ENCODE data around the gene CACNG1. TPM values are rescaled to one million over a fixed set of nuclear protein-coding genes. Genes with fewer than 3 reads are reported as not detected.

Gene CACNG1
- total RNA-seq, 1 experiment from 2014 or later = not detected

- Mint-ChIP-seq H3K4me1 (ENCODE audit: insufficient read depth, unreplicated experiment) (no peaks in the 10 kb centered on the region), H3K27me3 (ENCODE audit: insufficient read depth, unreplicated experiment) (peaks cover 70% of the 10 kb centered on the region), H3K27ac (ENCODE audit: low read depth, unreplicated experiment) (no peak overlapping the region), H3K4me3 (ENCODE audit: unreplicated experiment) (no peak overlapping the region), H3K9me3 (ENCODE audit: unreplicated experiment) (no peaks in the 10 kb centered on the region), H3K36me3 (ENCODE audit: insufficient read depth, unreplicated experiment) (no peaks in the 10 kb centered on the region)
- no TSS peak for BruUV-seq (replicated peaks)
- CTCF ChIA-PET = no interaction called here
- DNase-seq (ENCODE audit: unreplicated experiment) = no peak
- TF ChIP-seq, protein P1, sequence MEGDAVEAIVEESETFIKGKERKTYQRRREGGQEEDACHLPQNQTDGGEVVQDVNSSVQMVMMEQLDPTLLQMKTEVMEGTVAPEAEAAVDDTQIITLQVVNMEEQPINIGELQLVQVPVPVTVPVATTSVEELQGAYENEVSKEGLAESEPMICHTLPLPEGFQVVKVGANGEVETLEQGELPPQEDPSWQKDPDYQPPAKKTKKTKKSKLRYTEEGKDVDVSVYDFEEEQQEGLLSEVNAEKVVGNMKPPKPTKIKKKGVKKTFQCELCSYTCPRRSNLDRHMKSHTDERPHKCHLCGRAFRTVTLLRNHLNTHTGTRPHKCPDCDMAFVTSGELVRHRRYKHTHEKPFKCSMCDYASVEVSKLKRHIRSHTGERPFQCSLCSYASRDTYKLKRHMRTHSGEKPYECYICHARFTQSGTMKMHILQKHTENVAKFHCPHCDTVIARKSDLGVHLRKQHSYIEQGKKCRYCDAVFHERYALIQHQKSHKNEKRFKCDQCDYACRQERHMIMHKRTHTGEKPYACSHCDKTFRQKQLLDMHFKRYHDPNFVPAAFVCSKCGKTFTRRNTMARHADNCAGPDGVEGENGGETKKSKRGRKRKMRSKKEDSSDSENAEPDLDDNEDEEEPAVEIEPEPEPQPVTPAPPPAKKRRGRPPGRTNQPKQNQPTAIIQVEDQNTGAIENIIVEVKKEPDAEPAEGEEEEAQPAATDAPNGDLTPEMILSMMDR (IDR thresholded peaks at IDR 0.05; ENCODE audit: unreplicated experiment) = no peak
- POLR2A ChIA-PET = interaction anchor here (0.7 kb wide), 1 partner anchor 21 kb away, joined by 3 read pairs; no protein-coding TSS in a partner anchor
- intact Hi-C loops (cut with micrococcal nuclease) = no loop called here
These were observed 41.1 kb upstream of the CACNG1 start for GRCh38 chr17:67003231-67003630.

- intact Hi-C loops (cut with micrococcal nuclease) = no loop called here
- Mint-ChIP-seq H3K36me3 (ENCODE audit: insufficient read depth, unreplicated experiment) (no peaks in the 10 kb centered on the region), H3K9me3 (ENCODE audit: unreplicated experiment) (no peaks in the 10 kb centered on the region), H3K27me3 (ENCODE audit: insufficient read depth, unreplicated experiment) (peaks cover 72% of the 10 kb centered on the region), H3K4me3 (ENCODE audit: unreplicated experiment) (no peak overlapping the region), H3K4me1 (ENCODE audit: insufficient read depth, unreplicated experiment) (no peaks in the 10 kb centered on the region), H3K27ac (ENCODE audit: low read depth, unreplicated experiment) (no peak overlapping the region)
- TF ChIP-seq, protein P1 (IDR thresholded peaks at IDR 0.05; ENCODE audit: unreplicated experiment) = no peak
- ChIA-PET CTCF (interaction anchor here (0.6 kb wide), 1 partner anchor 50 kb away, joined by 3 read pairs; no protein-coding TSS in a partner anchor), POLR2A (interaction anchor here (0.5 kb wide), 1 partner anchor 360 kb away, joined by 3 read pairs; no protein-coding TSS in a partner anchor)
- DNase-seq (ENCODE audit: unreplicated experiment) = no peak
- no TSS peak for BruUV-seq (replicated peaks)
These were observed 40.2 kb upstream of the CACNG1 start for GRCh38 chr17:67004181-67004580.

DNA sequence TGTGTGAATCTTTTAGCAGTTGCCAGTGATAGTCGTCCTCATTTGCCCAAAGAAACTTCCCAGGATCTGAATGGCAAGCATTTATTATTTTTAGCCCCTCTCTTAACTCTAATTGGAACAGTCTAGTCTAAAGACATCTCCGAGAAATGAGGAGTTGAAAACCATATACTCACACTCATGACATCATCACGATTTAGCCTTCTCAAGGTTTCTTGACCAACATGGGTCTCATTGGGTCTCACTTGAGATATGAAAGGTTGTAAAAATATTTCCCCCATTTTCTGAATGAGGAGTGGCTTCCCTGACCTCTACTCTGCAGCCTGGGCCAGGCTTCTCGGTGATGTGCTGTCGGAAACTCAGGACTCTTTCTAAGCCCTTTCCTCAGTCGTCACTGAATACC, 37.1 kb upstream of the CACNG1 start:
- TF ChIP-seq, protein P1 (IDR thresholded peaks at IDR 0.05; ENCODE audit: unreplicated experiment) = no peak
- POLR2A ChIA-PET = no interaction called here
- no peak for DNase-seq (ENCODE audit: unreplicated experiment)
- intact Hi-C loops (cut with micrococcal nuclease) = no loop called here
- H3K27me3 Mint-ChIP-seq (ENCODE audit: insufficient read depth, unreplicated experiment) = peaks cover 80% of the 10 kb centered on the region
- H3K4me3 Mint-ChIP-seq (ENCODE audit: unreplicated experiment) = no peak overlapping the region
- BruUV-seq (replicated peaks) = no TSS peak
- H3K9me3 Mint-ChIP-seq (ENCODE audit: unreplicated experiment) = no peaks in the 10 kb centered on the region
- no peaks in the 10 kb centered on the region for H3K36me3 Mint-ChIP-seq (ENCODE audit: insufficient read depth, unreplicated experiment)
- CTCF ChIA-PET = interaction anchor here (0.7 kb wide), 1 partner anchor 16 kb away, joined by 5 read pairs; no protein-coding TSS in a partner anchor
- H3K4me1 Mint-ChIP-seq (ENCODE audit: insufficient read depth, unreplicated experiment) = no peaks in the 10 kb centered on the region
- no peak overlapping the region for H3K27ac Mint-ChIP-seq (ENCODE audit: low read depth, unreplicated experiment)

- DNase-seq (ENCODE audit: unreplicated experiment) = peak; percentile 28
- no peaks in the 10 kb centered on the region for H3K4me1 Mint-ChIP-seq (ENCODE audit: insufficient read depth, unreplicated experiment)
- intact Hi-C loops (cut with micrococcal nuclease) = no loop called here
- H3K27me3 Mint-ChIP-seq (ENCODE audit: insufficient read depth, unreplicated experiment) = peaks cover 80% of the 10 kb centered on the region
- CTCF ChIA-PET = interaction anchor here (0.7 kb wide), 1 partner anchor 15 kb away, joined by 5 read pairs; no protein-coding TSS in a partner anchor
- no peak overlapping the region for H3K27ac Mint-ChIP-seq (ENCODE audit: low read depth, unreplicated experiment)
- TF ChIP-seq, protein P1 (IDR thresholded peaks at IDR 0.05; ENCODE audit: unreplicated experiment) = no peak
- H3K36me3 Mint-ChIP-seq (ENCODE audit: insufficient read depth, unreplicated experiment) = no peaks in the 10 kb centered on the region
- no TSS peak for BruUV-seq (replicated peaks)
- no peaks in the 10 kb centered on the region for H3K9me3 Mint-ChIP-seq (ENCODE audit: unreplicated experiment)
- POLR2A ChIA-PET = no interaction called here
- no peak overlapping the region for H3K4me3 Mint-ChIP-seq (ENCODE audit: unreplicated experiment)
These were observed 36.3 kb upstream of the CACNG1 start for GRCh38 chr17:67008101-67008500.

Measured in MCF 10A (cell line).